Renal pelvis (tissue), 4 donors: ENCODE results near the gene TM2D3. TPM values are rescaled to one million over a fixed set of nuclear protein-coding genes. Genes with fewer than 3 reads are reported as not detected.

ENCODE experiments used
- DNase-seq: peaks from one replicate; pipeline ENCODE4 v3.0.0-alpha.2; 2013
- polyA plus RNA-seq, 3 donors: library from polyadenylated mRNA; unstranded; fragments of 120-200 nt; gene quantifications; one replicate each; pipeline ENCODE4 v1.2.1, GENCODE V29; 2013; ENCODE audit not compliant: insufficient read length in 3 of 3

TM2D3 gene
- polyA plus RNA-seq, 3 donors, result 57.6 to 62.4 (median 60.4) TPM

DNA sequence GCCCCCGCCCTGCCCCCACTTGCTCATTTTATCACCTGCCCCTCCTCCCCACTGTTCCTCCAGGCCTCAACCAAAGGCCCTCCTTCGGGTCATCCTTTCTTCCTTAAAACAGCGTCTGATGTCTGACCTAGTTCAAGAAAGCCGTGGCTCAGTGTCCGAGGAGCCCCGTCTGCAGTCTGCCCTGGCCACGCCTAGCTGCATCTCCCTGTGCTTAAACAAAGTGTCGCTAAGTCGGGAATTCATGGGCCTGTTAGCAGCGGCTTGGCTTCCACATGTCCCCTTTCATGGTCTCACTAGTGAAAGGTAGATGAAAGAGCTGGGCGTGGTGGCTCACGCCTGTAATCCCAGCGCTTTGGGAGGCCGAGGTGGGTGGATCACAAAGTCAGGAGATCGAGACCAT, 41.2 kb downstream of the TM2D3 start:
- no peak for DNase-seq

DNA sequence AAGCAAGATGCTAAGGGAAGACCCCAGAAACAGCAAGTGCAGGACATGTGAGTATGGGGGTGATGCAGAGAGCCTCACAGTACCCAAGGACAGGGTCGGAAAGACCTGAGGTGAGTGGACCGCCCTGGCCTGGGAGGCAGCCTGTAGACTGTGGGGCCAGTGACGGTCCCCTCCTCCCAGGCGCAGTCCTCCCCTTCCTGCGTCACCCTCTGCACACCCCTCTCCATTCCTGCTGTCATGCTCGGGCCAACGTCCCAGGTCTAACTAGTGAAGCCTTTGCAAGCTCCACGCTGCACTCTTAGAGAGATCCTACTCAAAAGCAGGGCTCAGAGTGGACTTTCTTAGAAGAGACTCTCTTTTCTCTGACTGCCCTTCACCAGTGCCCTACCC, 41.6 kb downstream of the TM2D3 start:
- DNase-seq, result no peak

DNA sequence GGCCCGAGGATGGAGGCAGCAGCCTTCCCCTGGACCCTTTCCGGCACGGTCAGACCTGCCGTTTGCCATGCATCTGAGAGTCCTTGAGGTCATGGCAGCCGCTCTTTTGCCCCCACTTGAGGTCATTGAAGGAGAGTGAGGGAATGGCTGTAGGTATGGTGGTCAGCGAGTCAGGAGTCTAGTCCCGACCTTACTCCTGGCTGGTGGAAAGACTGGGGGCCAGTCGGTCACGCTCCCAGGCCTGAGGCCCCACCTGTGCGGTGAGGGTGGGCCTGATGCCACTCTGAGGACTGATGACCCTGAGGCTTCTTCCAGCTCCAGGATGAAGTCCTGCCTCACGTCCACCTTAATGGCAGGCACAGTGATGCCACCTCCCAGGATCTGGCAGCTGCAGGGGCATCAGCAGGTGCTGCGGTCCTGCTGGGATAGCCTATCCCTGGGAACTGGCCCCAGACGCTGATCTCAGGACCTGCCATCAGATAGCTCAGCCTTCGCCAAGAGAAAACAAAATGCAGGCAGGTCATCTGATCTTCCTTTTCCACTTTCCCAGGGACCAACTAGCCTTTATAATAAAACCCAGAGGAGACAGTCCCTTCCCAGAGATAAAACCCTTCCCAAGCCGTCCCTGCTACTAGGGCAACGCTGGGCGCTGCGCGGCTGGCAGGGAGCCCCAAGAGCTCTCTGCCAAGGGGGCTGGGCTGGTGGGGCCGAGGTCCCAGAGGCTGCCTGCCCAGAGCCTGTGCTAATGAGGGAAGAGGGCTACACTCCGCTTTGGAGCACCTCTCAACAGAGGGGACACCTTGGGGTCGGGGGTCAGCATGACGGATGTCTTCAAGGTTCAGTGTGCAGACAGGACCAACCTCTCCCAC, 42.2 kb downstream of the TM2D3 start:
- DNase-seq, result no peak

DNA sequence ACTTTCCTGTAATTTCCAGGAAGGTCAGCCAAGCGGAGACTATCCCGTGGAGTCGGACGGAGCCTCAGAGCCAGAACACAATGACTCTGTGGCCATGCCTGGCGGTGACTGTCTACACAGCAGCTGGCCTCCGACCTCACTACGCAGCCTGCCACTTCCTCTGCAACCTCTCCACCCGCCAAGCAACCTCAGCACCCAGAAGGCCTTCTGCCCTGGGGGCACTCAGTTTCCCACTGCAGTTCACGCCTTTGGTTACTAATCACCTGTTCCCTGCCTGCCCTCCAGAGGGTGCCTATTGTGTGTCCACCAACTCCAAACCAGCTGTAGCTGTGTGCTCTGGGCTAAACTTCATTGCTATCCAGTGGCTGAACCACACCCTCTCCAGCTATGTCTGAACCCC, 44.0 kb downstream of the TM2D3 start:
- no peak for DNase-seq

DNA sequence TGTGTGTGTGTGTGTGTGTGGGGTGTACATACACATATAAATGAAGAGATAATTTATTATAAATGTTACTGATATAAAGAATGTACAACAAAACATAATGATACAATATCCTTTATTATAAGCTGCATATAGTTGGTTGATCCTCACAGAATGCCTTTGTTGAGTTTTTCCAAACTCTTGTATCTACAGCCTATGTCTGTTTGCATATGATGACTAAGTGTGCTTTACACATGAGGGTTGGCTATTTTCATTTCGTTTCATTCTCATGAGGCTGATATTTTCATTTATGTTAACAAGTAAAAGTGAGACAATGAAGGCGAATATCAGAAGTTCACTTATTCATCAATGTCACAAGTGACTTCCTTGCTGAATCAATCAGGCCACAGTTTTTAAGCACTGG, 45.1 kb downstream of the TM2D3 start:
- no peak for DNase-seq

DNA sequence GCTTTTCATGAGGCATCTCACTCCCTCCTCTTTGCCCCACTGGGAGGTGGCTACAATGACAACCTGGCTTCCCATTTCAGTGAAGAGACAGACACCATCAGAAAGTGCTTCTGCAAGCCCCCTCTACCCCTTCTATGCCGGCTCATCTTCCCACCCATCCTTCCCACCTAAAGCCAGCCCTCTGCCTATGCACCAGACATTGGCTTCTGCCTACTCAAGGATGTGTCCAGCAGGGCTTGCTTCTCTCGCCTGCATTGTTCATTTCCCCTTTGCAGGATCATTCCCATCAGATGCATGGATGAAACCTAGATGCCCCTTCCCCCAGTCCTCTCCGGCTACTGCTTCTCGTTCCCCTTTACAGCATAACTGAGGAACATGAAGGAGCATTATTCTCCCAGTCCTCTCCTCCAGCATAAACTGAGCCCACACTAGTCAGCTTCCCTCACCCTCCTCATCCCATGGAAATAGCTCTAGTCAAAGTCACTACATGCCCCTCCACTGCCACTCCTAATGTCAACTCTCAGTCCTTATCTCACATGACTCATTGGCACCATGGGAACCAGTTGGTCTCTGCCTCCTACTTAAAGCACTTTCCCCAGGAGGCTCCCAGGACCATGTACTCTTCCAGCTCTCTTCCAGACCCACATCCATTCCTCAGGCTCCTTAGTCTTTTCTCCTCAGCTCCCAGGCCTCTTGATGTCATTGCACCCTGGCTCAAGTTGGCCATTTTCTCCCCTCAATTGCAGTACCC, 47.9 kb downstream of the TM2D3 start:
- no peak for DNase-seq

DNA sequence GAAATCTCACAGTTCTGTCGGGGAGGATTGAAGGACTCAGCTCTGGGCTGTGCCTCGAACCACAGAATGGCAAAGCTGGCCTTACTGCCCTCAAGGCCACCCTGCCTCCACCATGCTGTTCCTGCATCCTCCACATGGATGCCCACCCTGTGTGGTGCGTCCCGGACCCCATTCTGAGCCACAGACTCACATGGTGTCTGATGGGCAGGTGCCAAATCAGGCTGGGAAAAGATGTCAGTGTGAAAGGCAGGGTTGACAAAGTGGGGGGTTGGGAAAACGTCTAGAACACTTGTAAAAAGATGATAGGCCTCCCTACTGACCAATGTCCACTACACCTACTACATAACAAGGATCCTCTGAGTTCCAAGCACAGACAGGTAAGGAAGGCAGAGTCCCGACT, 49.4 kb downstream of the TM2D3 start:
- DNase-seq, result no peak

DNA sequence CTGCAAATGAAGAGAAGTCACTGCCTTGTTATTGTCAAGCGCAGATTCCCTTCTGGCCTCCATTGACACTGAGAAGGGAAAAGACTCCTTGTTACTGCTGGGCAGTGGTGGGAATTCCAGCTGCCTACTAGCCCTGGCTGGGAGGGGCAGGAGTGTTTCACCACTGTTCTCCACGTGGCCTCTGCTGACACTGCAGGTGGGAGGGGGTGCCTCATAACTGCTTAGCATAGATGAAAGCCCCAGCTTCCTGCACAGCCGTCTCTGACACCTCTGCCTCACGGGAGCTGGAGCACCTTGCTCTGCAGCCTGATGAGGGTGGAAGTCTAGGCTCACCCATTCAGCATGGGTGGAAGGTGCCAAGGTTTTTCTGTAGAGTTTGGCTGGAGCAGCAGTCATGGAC, 52.1 kb downstream of the TM2D3 start:
- DNase-seq, result no peak

DNA sequence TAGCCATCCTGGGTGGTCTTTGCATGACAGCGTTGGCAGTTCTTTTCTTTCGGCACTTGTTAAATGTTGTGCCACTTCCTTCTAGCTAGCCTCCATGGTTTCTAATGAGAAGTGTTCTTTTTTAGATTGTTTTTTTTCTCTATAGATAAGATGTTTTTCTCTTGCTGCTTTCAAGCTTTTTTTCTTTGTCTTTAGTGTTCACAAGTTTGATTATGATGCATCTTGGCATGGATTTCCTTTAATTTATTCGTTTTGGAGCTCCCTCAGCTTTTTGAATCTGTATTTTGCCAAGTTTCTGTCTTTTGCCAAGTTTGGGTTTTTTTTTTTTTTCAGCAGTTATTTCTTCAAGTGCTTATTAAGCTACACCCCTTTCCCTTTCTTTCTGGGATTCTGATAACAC, 53.1 kb downstream of the TM2D3 start:
- no peak for DNase-seq

DNA sequence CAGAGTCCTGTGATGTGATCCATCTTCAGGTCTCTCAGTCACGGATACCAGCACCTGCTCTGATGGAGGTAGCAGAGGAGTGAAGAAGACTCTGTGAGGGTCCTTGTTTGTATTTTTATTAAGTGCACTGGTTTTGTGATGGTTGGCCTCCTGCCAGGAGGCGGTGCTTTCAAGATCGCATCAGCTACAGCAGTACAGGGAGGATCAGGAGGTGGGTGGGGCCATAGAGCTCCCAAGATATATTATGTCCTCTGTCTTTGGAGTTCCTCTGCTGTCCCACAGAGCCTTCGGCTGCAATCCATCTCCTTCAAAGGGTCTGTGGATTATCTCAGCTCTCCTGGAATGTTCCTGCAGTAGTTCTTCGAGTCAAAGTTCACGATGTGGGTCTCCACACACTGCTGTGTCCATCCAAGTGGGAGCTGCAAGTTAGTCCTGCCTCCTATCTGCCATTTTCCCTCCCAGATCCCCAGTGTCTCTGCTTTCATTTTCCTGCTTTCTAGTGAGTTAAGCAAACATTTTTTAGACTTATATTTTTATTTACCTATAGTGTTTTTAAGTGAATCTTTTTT, 54.7 kb downstream of the TM2D3 start:
- no peak for DNase-seq

DNA sequence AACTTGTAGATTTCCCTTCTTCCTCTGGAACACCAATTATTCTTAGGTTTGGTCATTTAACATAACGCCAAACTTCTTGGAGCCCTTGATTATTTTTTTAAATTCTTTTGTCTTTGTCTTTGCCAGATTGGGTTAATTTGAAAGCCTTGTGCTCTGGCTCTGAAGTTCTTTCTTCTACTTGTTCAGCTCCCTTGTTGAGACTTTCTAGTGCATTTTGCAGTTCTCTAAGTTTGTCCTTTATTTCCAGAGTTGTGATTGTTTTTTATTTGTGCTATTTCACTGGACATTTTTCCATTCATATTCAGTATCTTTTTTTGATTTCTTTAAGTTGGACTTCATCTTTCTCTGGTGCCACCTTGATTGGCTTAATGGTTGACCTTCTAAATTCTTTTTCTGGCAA, 55.5 kb downstream of the TM2D3 start:
- no peak for DNase-seq

Other genes starting within 250 kb of the TM2D3 start
- gene PCSK6, start 162.7 kb downstream of the TM2D3 start, polyA plus RNA-seq, result 10 to 100 TPM in 1 of 3 donors, 1 to 10 TPM in 2; 7.2 to 10.1 (median 7.2) TPM
- gene TARS3, start 72.1 kb upstream of the TM2D3 start, polyA plus RNA-seq, result 10 to 100 TPM; 19.4 to 23.1 (median 20.3) TPM
- not detected for gene OR4F6, start 151.1 kb upstream of the TM2D3 start, polyA plus RNA-seq
- gene OR4F15, start 159.8 kb upstream of the TM2D3 start, polyA plus RNA-seq, result under 1 TPM in 1 of 3 donors, not detected in 2; 0.04 TPM